ENCODE results near the gene ICE1. TPM values are rescaled to one million over a fixed set of nuclear protein-coding genes. Genes with fewer than 3 reads are reported as not detected.

Gene ICE1
- total and polyA plus RNA-seq, 9 of the 15 experiments (the other 6 are each of a cell fraction or from before 2014, with no cell fraction given) = 4.9 to 47.4 (median 28.2) TPM

DNA sequence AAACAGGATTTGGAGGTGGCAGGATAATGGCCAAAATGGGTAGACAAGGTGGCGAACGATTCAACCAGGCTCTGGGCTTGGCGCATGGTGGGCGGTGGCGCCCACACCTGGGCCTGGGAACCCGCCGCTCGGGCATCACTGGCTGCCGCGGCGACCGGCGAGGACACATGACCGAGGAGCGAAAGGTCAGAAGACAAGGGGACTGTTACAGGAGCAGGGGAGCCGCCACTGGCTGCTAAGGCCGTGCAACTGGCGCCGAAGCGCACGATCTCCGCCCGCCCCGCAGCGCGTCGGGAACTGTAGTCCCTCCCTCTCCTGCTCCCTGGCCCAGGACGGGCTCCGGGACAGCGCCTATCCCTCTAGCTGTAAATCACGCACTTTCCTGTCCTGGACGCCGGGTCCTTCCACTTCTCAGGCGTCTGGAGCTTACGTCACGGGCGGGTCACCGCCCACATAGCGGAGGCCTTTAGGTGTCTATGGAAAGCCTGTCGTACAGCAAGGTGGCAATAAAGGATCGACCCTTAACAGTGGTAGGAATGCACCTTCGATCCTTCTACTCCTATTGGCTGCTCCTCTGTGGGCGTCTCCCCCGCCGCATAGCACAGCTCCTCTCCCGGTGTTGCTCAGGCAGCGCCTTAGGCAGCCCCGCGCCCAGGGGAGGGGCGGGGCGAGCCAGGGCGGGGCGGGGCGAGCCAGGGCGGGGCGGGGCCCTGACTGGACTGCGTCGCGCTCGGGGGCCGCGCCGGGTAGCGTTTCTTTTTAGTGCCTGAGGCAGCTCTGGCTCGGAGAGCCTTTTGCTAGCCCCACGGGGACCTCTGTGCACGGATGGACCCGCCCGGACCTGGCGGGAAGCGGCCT lies at the start of gene ICE1 (continued):
- TF ChIP-seq RREB1 (CRISPR knock-in tag; IDR thresholded peaks at IDR 0.05) (peak; percentile 79; the same call in 1 of the 2 replicates), KDM5B (IDR thresholded peaks at IDR 0.05; ENCODE audit: insufficient replicate concordance, low read depth, low read length) (peak; percentile 78), HES1 (IDR thresholded peaks at IDR 0.05; ENCODE audit: low read depth) (no peak), PYGO2 (tag; IDR thresholded peaks at IDR 0.05) (no peak), STAT5B (CRISPR knock-in tag; IDR thresholded peaks at IDR 0.05) (no peak), PHF8 (IDR thresholded peaks at IDR 0.05; ENCODE audit: borderline replicate concordance, low read length) (peak; percentile 69), TBL1XR1 (IDR thresholded peaks at IDR 0.05; ENCODE audit: low read length in 2 of 2) (peak in 1 of 2 experiments; percentile 72; a peak in 2 of 4 replicates), ZNF75A (CRISPR knock-in tag; IDR thresholded peaks at IDR 0.05) (no peak), CREBBP (IDR thresholded peaks at IDR 0.05; ENCODE audit: low read depth, low read length) (no peak), NCOR1 (IDR thresholded peaks at IDR 0.05) (no peak; the same call in 1 of the 2 replicates), CCNT2 (IDR thresholded peaks at IDR 0.05; ENCODE audit: borderline replicate concordance, extremely low read depth, insufficient read length, low read depth, low read length) (peak; percentile 71), EZH2 (IDR thresholded peaks at IDR 0.05; ENCODE audit: borderline replicate concordance, low read depth, low read length) (no peak), MECOM (CRISPR knock-in tag; IDR thresholded peaks at IDR 0.05) (no peak), ZNF76 (CRISPR knock-in tag; IDR thresholded peaks at IDR 0.05; ENCODE audit: borderline replicate concordance) (no peak), MBD2 (IDR thresholded peaks at IDR 0.05; ENCODE audit: borderline replicate concordance, low read depth) (peak; percentile 64), ZNF766 (CRISPR knock-in tag; conservative IDR thresholded peaks at IDR 0.05) (0 out of 2 replicates have a peak, but pooled peaks have one; percentile 51), NCOA1 (IDR thresholded peaks at IDR 0.05; ENCODE audit: low read depth) (no peak), CREM (IDR thresholded peaks at IDR 0.05; ENCODE audit: low read depth) (peak; percentile 98), ZNF57 (CRISPR knock-in tag; IDR thresholded peaks at IDR 0.05) (no peak), NBN (IDR thresholded peaks at IDR 0.05; ENCODE audit: low read depth) (peak; percentile 80; the same call in 1 of the 2 replicates)
- TF ChIP-seq, protein P1, sequence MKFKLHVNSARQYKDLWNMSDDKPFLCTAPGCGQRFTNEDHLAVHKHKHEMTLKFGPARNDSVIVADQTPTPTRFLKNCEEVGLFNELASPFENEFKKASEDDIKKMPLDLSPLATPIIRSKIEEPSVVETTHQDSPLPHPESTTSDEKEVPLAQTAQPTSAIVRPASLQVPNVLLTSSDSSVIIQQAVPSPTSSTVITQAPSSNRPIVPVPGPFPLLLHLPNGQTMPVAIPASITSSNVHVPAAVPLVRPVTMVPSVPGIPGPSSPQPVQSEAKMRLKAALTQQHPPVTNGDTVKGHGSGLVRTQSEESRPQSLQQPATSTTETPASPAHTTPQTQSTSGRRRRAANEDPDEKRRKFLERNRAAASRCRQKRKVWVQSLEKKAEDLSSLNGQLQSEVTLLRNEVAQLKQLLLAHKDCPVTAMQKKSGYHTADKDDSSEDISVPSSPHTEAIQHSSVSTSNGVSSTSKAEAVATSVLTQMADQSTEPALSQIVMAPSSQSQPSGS (CRISPR knock-in tag; IDR thresholded peaks at IDR 0.05) = no peak

All from K562 (cell line).